Sigmoid colon (tissue), 3 donors: ENCODE data around the gene PDK2.

Experiments used
- CTCF ChIP-seq, 4 experiments: fragments of 450-650 bp in 3 of 4; fragments of 200-600 bp in 1 of 4; IDR thresholded peaks; one replicate each; pipeline ENCODE4 v1.5.1; 2016 to 2019; ENCODE audit warnings: antibody characterized with exemption in 4 of 4, mild to moderate bottlenecking in 3 of 4, moderate library complexity in 2 of 4
- POLR2A ChIP-seq, 2 donors: fragments of 450-650 bp; IDR thresholded peaks; one replicate each; pipeline ENCODE4 v1.6.1; 2016; ENCODE audit warnings: antibody characterized with exemption in 2 of 2, mild to moderate bottlenecking in 2 of 2, moderate library complexity in 2 of 2

GRCh38 chr17:50101346-50102163 is 6.4 kb downstream of the PDK2 start:
- TF ChIP-seq CTCF (IDR thresholded peaks at IDR 0.05) (peak in 2 of 4 experiments; percentile 26 to 39), POLR2A (IDR thresholded peaks at IDR 0.05) (no peak)
